CD14-positive monocyte (primary cell): ENCODE data around the gene PDE11A. TPM values are rescaled to one million over a fixed set of nuclear protein-coding genes. Genes with fewer than 3 reads are reported as not detected.

Experiments
- DNase-seq, 3 donors: peaks; one replicate each; pipeline ENCODE4 v3.0.0-alpha.2; 2011 to 2022
- H2AFZ ChIP-seq: 2 replicates; pipeline ENCODE4 v1.6.0; 2012; ENCODE audit warnings: mild to moderate bottlenecking, low read depth, low read length, inconsistent platforms; ENCODE audit not compliant: insufficient read depth, poor library complexity, severe bottlenecking
- H3K27ac ChIP-seq, 2 donors: 1 replicate in 1 of 2; 2 replicates in 1 of 2; pipeline ENCODE4 v1.5.1; 2012 to 2013; ENCODE audit warnings: low read length in 2 of 2, control low read depth in 1 of 2, inconsistent platforms in 1 of 2, low read depth in 1 of 2, mild to moderate bottlenecking in 1 of 2
- H3K27me3 ChIP-seq, 2 donors: one replicate each; pipeline versions ENCODE4 v1.6.0 to v1.6.1; 2011 to 2013; ENCODE audit warnings: low read length in 2 of 2; ENCODE audit not compliant: control insufficient read depth in 2 of 2, insufficient read depth in 2 of 2
- H3K36me3 ChIP-seq, 2 donors: replicated peaks in 1 of 2; 1 replicate in 1 of 2; 2 replicates in 1 of 2; pipeline versions ENCODE4 v1.5.1 to v1.6.1; 2012 to 2013; ENCODE audit warnings: low read length in 2 of 2, control low read depth in 1 of 2, inconsistent platforms in 1 of 2, mild to moderate bottlenecking in 1 of 2; ENCODE audit not compliant: insufficient read depth in 2 of 2, control insufficient read depth in 1 of 2
- H3K4me1 ChIP-seq, 2 donors: 1 replicate in 1 of 2; 2 replicates in 1 of 2; pipeline versions ENCODE4 v1.5.1 to v1.6.1; 2012 to 2013; ENCODE audit warnings: low read length in 2 of 2, control low read depth in 1 of 2, inconsistent platforms in 1 of 2, mild to moderate bottlenecking in 1 of 2, moderate library complexity in 1 of 2; ENCODE audit not compliant: insufficient read depth in 2 of 2, control insufficient read depth in 1 of 2
- H3K4me2 ChIP-seq: replicated peaks from 2 replicates; pipeline ENCODE3; 2012; ENCODE audit warnings: low read length, moderate library complexity, mild to moderate bottlenecking; ENCODE audit not compliant: poor library complexity, severe bottlenecking; ENCODE audit errors: extremely low read depth
- H3K4me3 ChIP-seq, 3 experiments: fragments of 200-600 bp in 1 of 3; sonication (generic) in 1 of 3; replicated peaks in 1 of 3; 1 replicate in 2 of 3; 2 replicates in 1 of 3; pipeline ENCODE4 v1.5.1; 2011 to 2013; ENCODE audit warnings: low read length in 3 of 3, mild to moderate bottlenecking in 3 of 3, control low read depth in 2 of 3, low read depth in 2 of 3, inconsistent platforms in 1 of 3, moderate library complexity in 1 of 3
- H3K79me2 ChIP-seq: 2 replicates; pipeline ENCODE4 v1.6.0; 2012; ENCODE audit warnings: mild to moderate bottlenecking, control low read depth, inconsistent platforms, low read length, moderate library complexity; ENCODE audit not compliant: insufficient read depth
- H3K9ac ChIP-seq: 2 replicates; pipeline ENCODE4 v1.6.0; 2017; ENCODE audit warnings: low read length, mild to moderate bottlenecking; ENCODE audit not compliant: insufficient read depth, poor library complexity, severe bottlenecking
- H3K9me3 ChIP-seq, 2 donors: replicated peaks in 1 of 2; 1 replicate in 1 of 2; 2 replicates in 1 of 2; pipeline versions ENCODE4 v1.5.1 to v1.6.1; 2012 to 2013; ENCODE audit warnings: low read length in 2 of 2, control low read depth in 1 of 2; ENCODE audit not compliant: control insufficient read depth in 1 of 2, insufficient read depth in 1 of 2
- H4K20me1 ChIP-seq: 2 replicates; pipeline ENCODE4 v1.6.0; 2012; ENCODE audit warnings: mild to moderate bottlenecking, low read length, control low read depth, moderate library complexity; ENCODE audit not compliant: insufficient read depth
- H3K27ac Mint-ChIP-seq, 7 donors: one replicate each; pipeline ENCODE4 v1.8.0; 2020; ENCODE audit warnings: mild to moderate bottlenecking in 7 of 7, mixed read lengths in 7 of 7, moderate library complexity in 6 of 7, inconsistent platforms in 2 of 7
- H3K27me3 Mint-ChIP-seq, 3 donors: one replicate each; pipeline ENCODE4 v1.8.0; 2021 to 2022; ENCODE audit warnings: low read depth in 3 of 3, mild to moderate bottlenecking in 3 of 3, mixed read lengths in 3 of 3, moderate library complexity in 3 of 3, inconsistent platforms in 1 of 3
- H3K36me3 Mint-ChIP-seq, 2 donors: one replicate each; pipeline ENCODE4 v1.8.0; 2020; ENCODE audit warnings: mixed read lengths in 2 of 2, inconsistent platforms in 1 of 2, mild to moderate bottlenecking in 1 of 2
- H3K4me1 Mint-ChIP-seq: one replicate; pipeline ENCODE4 v1.8.0; 2020; ENCODE audit warnings: mild to moderate bottlenecking, mixed read lengths
- H3K4me3 Mint-ChIP-seq, 2 donors: one replicate each; pipeline ENCODE4 v1.8.0; 2020; ENCODE audit warnings: mild to moderate bottlenecking in 2 of 2, mixed read lengths in 2 of 2, moderate library complexity in 1 of 2
- H3K9me3 Mint-ChIP-seq, 7 donors: one replicate each; pipeline ENCODE4 v1.8.0; 2020 to 2022; ENCODE audit warnings: mixed read lengths in 7 of 7, mild to moderate bottlenecking in 6 of 7, moderate library complexity in 6 of 7, inconsistent platforms in 2 of 7
- WGBS: methylation state at CpG from one replicate; pipeline ENCODE4 v1.1.5; 2013; ENCODE audit warnings: missing lambda C conversion rate; ENCODE audit not compliant: insufficient coverage; 5-methylcytosine and 5-hydroxymethylcytosine counted together
- intact Hi-C, 2 donors: fragments of 100-400 bp; cut with micrococcal nuclease; formaldehyde crosslinking; loops; one replicate each; pipeline versions ENCODE4 v1.15.0 to v1.15.1; 2023
- polyA plus RNA-seq, 3 donors: library from polyadenylated mRNA; depleted of rRNA in 1 of 3; unstranded in 2 of 3; stranded (reverse) in 1 of 3; fragments of 300-500 nt in 2 of 3; fragments of >200 nt in 1 of 3; fragmentation: Illumina TruSeq in 2 of 3; gene quantifications; 1 replicate in 2 of 3; 2 replicates in 1 of 3; pipeline ENCODE4 v1.2.3, GENCODE V29; 2012 to 2021
- TF ChIP-seq, protein P1 (sequence below): fragments of 200-600 bp; IDR thresholded peaks from one replicate; pipeline ENCODE4 v1.8.0; 2022; ENCODE audit warnings: antibody characterized with exemption, mild to moderate bottlenecking

Gene PDE11A
- polyA plus RNA-seq, 3 donors: not detected

DNA sequence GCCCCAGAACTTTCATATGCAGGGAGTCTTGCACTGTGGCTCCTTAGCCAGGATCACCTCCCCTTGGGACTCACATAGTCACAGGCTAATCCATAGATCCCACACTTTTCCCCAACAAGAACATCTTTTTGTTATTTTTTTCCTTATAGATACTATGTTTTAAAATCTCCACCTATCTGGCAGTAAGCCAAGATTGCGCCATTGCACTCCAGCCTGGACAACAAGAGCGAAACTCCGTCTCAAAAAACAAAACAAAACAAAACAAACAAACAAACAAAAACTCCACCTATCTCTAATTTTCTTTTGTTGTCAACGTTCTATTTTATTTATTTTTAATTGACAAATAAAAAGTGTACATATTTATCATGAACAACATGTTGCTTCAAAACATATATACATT is 141.7 kb downstream of the PDE11A start:
- Mint-ChIP-seq H3K4me3 (no peak overlapping the region), H3K27me3 (no peaks in the 10 kb centered on the region), H3K27ac (no peak overlapping the region), H3K9me3 (peaks cover 0 to 9% (median 3%) of the 10 kb centered on the region in 7 donors), H3K36me3 (no peaks in the 10 kb centered on the region), H3K4me1 (peaks cover 10% of the 10 kb centered on the region)
- H3K79me2 ChIP-seq: no peaks in the 10 kb centered on the region
- no peaks in the 10 kb centered on the region for H3K36me3 ChIP-seq
- no peaks in the 10 kb centered on the region for H4K20me1 ChIP-seq
- H3K4me2 ChIP-seq: no peak overlapping the region
- H3K27ac ChIP-seq: no peak overlapping the region
- no peak for DNase-seq
- H3K4me1 ChIP-seq: no peaks in the 10 kb centered on the region
- H2AFZ ChIP-seq: no peak overlapping the region
- H3K4me3 ChIP-seq: no peak overlapping the region
- no peak overlapping the region for H3K9ac ChIP-seq
- no peaks in the 10 kb centered on the region for H3K27me3 ChIP-seq
- TF ChIP-seq, protein P1, sequence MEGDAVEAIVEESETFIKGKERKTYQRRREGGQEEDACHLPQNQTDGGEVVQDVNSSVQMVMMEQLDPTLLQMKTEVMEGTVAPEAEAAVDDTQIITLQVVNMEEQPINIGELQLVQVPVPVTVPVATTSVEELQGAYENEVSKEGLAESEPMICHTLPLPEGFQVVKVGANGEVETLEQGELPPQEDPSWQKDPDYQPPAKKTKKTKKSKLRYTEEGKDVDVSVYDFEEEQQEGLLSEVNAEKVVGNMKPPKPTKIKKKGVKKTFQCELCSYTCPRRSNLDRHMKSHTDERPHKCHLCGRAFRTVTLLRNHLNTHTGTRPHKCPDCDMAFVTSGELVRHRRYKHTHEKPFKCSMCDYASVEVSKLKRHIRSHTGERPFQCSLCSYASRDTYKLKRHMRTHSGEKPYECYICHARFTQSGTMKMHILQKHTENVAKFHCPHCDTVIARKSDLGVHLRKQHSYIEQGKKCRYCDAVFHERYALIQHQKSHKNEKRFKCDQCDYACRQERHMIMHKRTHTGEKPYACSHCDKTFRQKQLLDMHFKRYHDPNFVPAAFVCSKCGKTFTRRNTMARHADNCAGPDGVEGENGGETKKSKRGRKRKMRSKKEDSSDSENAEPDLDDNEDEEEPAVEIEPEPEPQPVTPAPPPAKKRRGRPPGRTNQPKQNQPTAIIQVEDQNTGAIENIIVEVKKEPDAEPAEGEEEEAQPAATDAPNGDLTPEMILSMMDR: no peak
- H3K9me3 ChIP-seq: no peaks in the 10 kb centered on the region
- intact Hi-C loops: no loop called here
- no CpG with 5 or more reads among the region's 4 CpGs for WGBS

DNA sequence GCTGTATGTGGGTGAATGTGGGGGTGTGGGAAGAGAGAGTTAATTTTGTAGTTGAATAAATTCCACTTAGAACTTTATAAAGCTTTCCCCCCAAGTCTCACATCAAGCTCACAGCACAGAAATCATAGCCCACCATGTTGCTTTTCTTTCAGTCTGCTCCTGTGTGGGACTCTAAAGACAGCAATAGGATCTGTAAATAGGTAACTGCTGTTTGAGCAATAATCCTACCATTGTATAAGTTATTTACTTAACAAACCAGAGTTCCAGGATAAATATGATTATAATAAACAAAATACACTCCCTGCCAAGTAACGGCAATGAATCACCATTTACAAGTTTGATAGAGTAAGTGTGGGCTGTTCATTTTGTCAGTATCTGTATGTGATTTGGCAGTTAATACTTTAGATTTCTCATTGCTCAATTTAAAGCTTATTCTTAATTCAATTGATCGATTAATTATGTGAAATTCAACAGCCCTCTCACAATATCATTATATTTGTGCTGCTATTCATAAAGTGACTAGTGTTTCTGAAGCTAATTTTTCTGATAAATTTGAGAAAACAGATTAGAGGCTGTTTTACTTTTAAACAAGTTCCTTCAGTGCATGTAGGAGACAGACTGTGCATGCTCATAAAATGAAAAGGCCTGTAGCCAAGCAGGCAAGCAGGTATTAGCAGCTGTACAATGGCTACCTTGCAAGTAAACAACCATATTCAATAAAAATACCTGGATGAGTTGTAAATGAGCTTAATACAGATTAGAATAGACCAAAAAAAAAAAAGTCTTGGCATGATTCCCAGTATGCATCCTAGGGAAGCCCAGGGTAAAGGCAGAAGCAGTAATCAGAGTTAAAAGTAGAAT is 142.7 kb downstream of the PDE11A start:
- Histone ChIP-seq H3K27ac (no peak overlapping the region), H3K4me3 (no peak overlapping the region), H3K9me3 (no peaks in the 10 kb centered on the region), H3K4me1 (no peaks in the 10 kb centered on the region), H2AFZ (no peak overlapping the region), H3K79me2 (no peaks in the 10 kb centered on the region), H3K27me3 (no peaks in the 10 kb centered on the region), H3K4me2 (no peak overlapping the region), H4K20me1 (no peaks in the 10 kb centered on the region), H3K9ac (no peak overlapping the region), H3K36me3 (no peaks in the 10 kb centered on the region)
- intact Hi-C loops: no loop called here
- Mint-ChIP-seq H3K36me3 (no peaks in the 10 kb centered on the region), H3K4me3 (no peak overlapping the region), H3K27me3 (no peaks in the 10 kb centered on the region), H3K27ac (no peak overlapping the region), H3K4me1 (peaks cover 10% of the 10 kb centered on the region), H3K9me3 (peaks cover 0 to 12% (median 3%) of the 10 kb centered on the region in 7 donors)
- DNase-seq: no peak
- TF ChIP-seq, protein P1: no peak
- WGBS: no CpG with 5 or more reads among the region's 2 CpGs
